GM18870 (cell line): ENCODE results near the gene TANGO6.

Experiments
- ATAC-seq: cut with Tn5 transposase; IDR thresholded peaks from one replicate; pipeline ENCODE4 v1.9.1; 2021; ENCODE audit warnings: moderate library complexity; ENCODE audit not compliant: unreplicated experiment

TANGO6 gene

GRCh38 chr16:69088684-69089083 lies 245.4 kb downstream of the TANGO6 start:
- no peak for ATAC-seq

GRCh38 chr16:69089091-69089910 lies 246.0 kb downstream of the TANGO6 start:
- no peak for ATAC-seq

- no peak for ATAC-seq
Observed at GRCh38 chr16:69093974-69094373, 250.6 kb downstream of the TANGO6 start.

- no peak for ATAC-seq
Observed at GRCh38 chr16:69094501-69094900, 251.2 kb downstream of the TANGO6 start.

- ATAC-seq, result no peak
Observed at GRCh38 chr16:69095193-69095592, 251.9 kb downstream of the TANGO6 start.

- no peak for ATAC-seq
Observed at GRCh38 chr16:69100071-69100691, 256.9 kb downstream of the TANGO6 start.

- no peak for ATAC-seq
Observed at GRCh38 chr16:69105501-69106361, 262.4 kb downstream of the TANGO6 start, which contains the start of gene HAS3. Gene HAS3, plus strand, starts transcription at chr16:69105653. Its CDS starts 3,743 bp downstream, at chr16:69109396.

- ATAC-seq, result no peak
Observed at GRCh38 chr16:69106491-69107315, 263.4 kb downstream of the TANGO6 start.

- no peak for ATAC-seq
Observed at GRCh38 chr16:69107316-69107962, 264.1 kb downstream of the TANGO6 start.

GRCh38 chr16:69108064-69108904 lies 265.0 kb downstream of the TANGO6 start:
- ATAC-seq, result no peak

GRCh38 chr16:69108905-69109252 lies 265.5 kb downstream of the TANGO6 start:
- no peak for ATAC-seq

- ATAC-seq, result no peak
Observed at GRCh38 chr16:69109486-69110270, 266.3 kb downstream of the TANGO6 start.

- no peak for ATAC-seq
Observed at GRCh38 chr16:69110406-69110805, 267.1 kb downstream of the TANGO6 start.

GRCh38 chr16:69111216-69111875 lies 268.0 kb downstream of the TANGO6 start:
- no peak for ATAC-seq

GRCh38 chr16:69111876-69112230 lies 268.5 kb downstream of the TANGO6 start:
- ATAC-seq, result no peak

- ATAC-seq, result no peak
Observed at GRCh38 chr16:69112285-69113129, 269.2 kb downstream of the TANGO6 start.

- ATAC-seq, result no peak
Observed at GRCh38 chr16:69113216-69113615, 269.9 kb downstream of the TANGO6 start.
